T-cell (primary cell): ENCODE results near the gene PCK2. TPM values are rescaled to one million over a fixed set of nuclear protein-coding genes. Genes with fewer than 3 reads are reported as not detected.
A peak's percentile ranks its signal among the peaks of the same experiment; 100 is the strongest.

ENCODE experiments used
- ATAC-seq, 4 experiments: fragments of 200-7000 bp in 3 of 4; fragments of 150-1000 bp in 1 of 4; cut with Tn5 transposase; replicated peaks in 1 of 4; 1 replicate in 3 of 4; 2 replicates in 1 of 4; pipeline ENCODE4 v1.10.0; 2021; ENCODE audit warnings: moderate library complexity in 3 of 4, mild to moderate bottlenecking in 2 of 4, moderate number of reproducible peaks in 1 of 4
- CTCF ChIA-PET, 2 donors: fragments of 300-600 bp; sonication (Branson Sonifier 250); formaldehyde crosslinking; loops; one replicate each; lab custom pipeline; 2022; ENCODE audit warnings: antibody characterized with exemption in 2 of 2; lab: Charles Lee
- POLR2A ChIA-PET, 2 donors: fragments of 300-600 bp; sonication (Branson Sonifier 250); formaldehyde crosslinking; loops; one replicate each; lab custom pipeline; 2022; ENCODE audit warnings: antibody characterized with exemption in 2 of 2; lab: Charles Lee
- DNase-seq, 35 experiments: peaks; one replicate each; pipeline versions ENCODE4 v3.0.0 to v3.0.0-alpha.2; 2013 to 2023
- H3K27ac ChIP-seq: one replicate; pipeline ENCODE4 v1.5.1; 2013; ENCODE audit warnings: low read length
- H3K27me3 ChIP-seq, 2 experiments: replicated peaks in 1 of 2; 1 replicate in 1 of 2; 2 replicates in 1 of 2; pipeline versions ENCODE4 v1.6.1 to v1.7.0; 2013; ENCODE audit warnings: low read length in 1 of 2, mixed read lengths in 1 of 2; ENCODE audit not compliant: control insufficient read depth in 2 of 2, insufficient read depth in 2 of 2; ENCODE audit errors: extremely low read depth in 1 of 2
- H3K36me3 ChIP-seq, 2 donors: 1 replicate in 1 of 2; 2 replicates in 1 of 2; pipeline versions ENCODE4 v1.6.1 to v1.7.0; 2013; ENCODE audit warnings: low read length in 1 of 2; ENCODE audit not compliant: control insufficient read depth in 2 of 2, insufficient read depth in 1 of 2; ENCODE audit errors: extremely low read depth in 1 of 2
- H3K4me1 ChIP-seq, 2 experiments: 1 replicate in 1 of 2; 2 replicates in 1 of 2; pipeline versions ENCODE4 v1.6.1 to v1.7.0; 2013; ENCODE audit warnings: low read length in 2 of 2, mixed read lengths in 1 of 2; ENCODE audit not compliant: insufficient read depth in 2 of 2, control insufficient read depth in 1 of 2; ENCODE audit errors: extremely low read depth in 1 of 2
- H3K4me3 ChIP-seq, 2 donors: 1 replicate in 1 of 2; 2 replicates in 1 of 2; pipeline versions ENCODE4 v1.5.1 to v1.7.0; 2013; ENCODE audit warnings: mild to moderate bottlenecking in 2 of 2, low read length in 1 of 2, moderate library complexity in 1 of 2; ENCODE audit not compliant: control insufficient read depth in 1 of 2; ENCODE audit errors: extremely low read depth in 1 of 2
- H3K9me3 ChIP-seq: 2 replicates; pipeline ENCODE4 v1.7.0; 2013
- H3K27ac Mint-ChIP-seq, 2 donors: one replicate each; pipeline ENCODE4 v1.8.0; 2020 to 2021; ENCODE audit warnings: mild to moderate bottlenecking in 2 of 2, mixed read lengths in 2 of 2
- H3K27me3 Mint-ChIP-seq, 2 donors: one replicate each; pipeline ENCODE4 v1.8.0; 2021 to 2022; ENCODE audit warnings: mixed read lengths in 2 of 2
- H3K36me3 Mint-ChIP-seq: one replicate; pipeline ENCODE4 v1.8.0; 2021; ENCODE audit warnings: mixed read lengths
- H3K4me1 Mint-ChIP-seq, 3 donors: one replicate each; pipeline ENCODE4 v1.8.0; 2020 to 2022; ENCODE audit warnings: mixed read lengths in 3 of 3, mild to moderate bottlenecking in 1 of 3
- H3K4me3 Mint-ChIP-seq, 3 donors: one replicate each; pipeline ENCODE4 v1.8.0; 2020 to 2022; ENCODE audit warnings: mild to moderate bottlenecking in 3 of 3, mixed read lengths in 3 of 3, moderate library complexity in 3 of 3
- H3K9me3 Mint-ChIP-seq, 3 donors: one replicate each; pipeline ENCODE4 v1.8.0; 2020 to 2022; ENCODE audit warnings: mixed read lengths in 3 of 3
- WGBS: methylation state at CpG from one replicate; pipeline ENCODE4 v1.1.5; 2013; ENCODE audit warnings: missing lambda C conversion rate; ENCODE audit not compliant: insufficient coverage; 5-methylcytosine and 5-hydroxymethylcytosine counted together
- total RNA-seq, 35 experiments: library from RNA in 6 of 35; stranded (reverse) in 6 of 35; fragments of 120-200 nt in 1 of 35; gene quantifications; one replicate each; pipeline versions ENCODE4 v1.2.1 to v1.2.4 and lab custom pipeline; 2013 to 2026

The PCK2 gene
- total RNA-seq, 5 donors from 2014 or later (not counting 1 experiment from before 2014, with no cell fraction given): 11.8 to 35.5 (median 29.4) TPM

- POLR2A ChIA-PET: no interaction called here
- Mint-ChIP-seq H3K4me3 (peak overlapping the region; percentile 74 to 81 (median 80)), H3K9me3 (no peaks in the 10 kb centered on the region), H3K27ac (peak overlapping the region in 1 of 2 donors; percentile 20), H3K36me3 (no peaks in the 10 kb centered on the region), H3K4me1 (peaks cover 10 to 20% (median 16%) of the 10 kb centered on the region in 3 donors), H3K27me3 (peaks cover 11 to 23% of the 10 kb centered on the region in 2 donors)
- Histone ChIP-seq H3K9me3 (no peaks in the 10 kb centered on the region), H3K4me1 (peaks cover 2 to 23% of the 10 kb centered on the region in 2 experiments), H3K27ac (no peak overlapping the region), H3K36me3 (no peaks in the 10 kb centered on the region), H3K4me3 (peak overlapping the region; percentile 52 to 69), H3K27me3 (peaks cover 0 to 42% of the 10 kb centered on the region in 2 experiments)
- peak in 1 of 4 experiments; percentile 14 for ATAC-seq
- CTCF ChIA-PET: no interaction called here
- WGBS: 49% methylated on average over 15 of the region's 20 CpGs
- peak in 5 of 35 experiments; percentile 3 to 46 (median 15) for DNase-seq
Observed at GRCh38 chr14:24052656-24053547, 41.2 kb upstream of the PCK2 start.

- no peaks in the 10 kb centered on the region for H3K36me3 Mint-ChIP-seq
- ChIA-PET POLR2A (no interaction called here), CTCF (interaction anchor here in 1 of 2 donors (0.8 to 1.1 kb wide), 2 partner anchors 36 to 279 kb away, joined by 3 to 4 read pairs; no protein-coding TSS in a partner anchor)
- H3K4me3 Mint-ChIP-seq: peak overlapping the region in 2 of 3 donors; percentile 80 to 81
- H3K9me3 ChIP-seq: no peaks in the 10 kb centered on the region
- H3K27ac ChIP-seq: no peak overlapping the region
- 62% methylated on average over 3 of the region's 10 CpGs for WGBS
- H3K27me3 ChIP-seq: peaks cover 0 to 42% of the 10 kb centered on the region in 2 experiments
- no peaks in the 10 kb centered on the region for H3K9me3 Mint-ChIP-seq
- DNase-seq (no peak), ATAC-seq (no peak)
- peak overlapping the region in 1 of 2 donors; percentile 20 for H3K27ac Mint-ChIP-seq
- peaks cover 10 to 20% (median 16%) of the 10 kb centered on the region in 3 donors for H3K4me1 Mint-ChIP-seq
- H3K36me3 ChIP-seq: no peaks in the 10 kb centered on the region
- no peak overlapping the region for H3K4me3 ChIP-seq
- peaks cover 2 to 23% of the 10 kb centered on the region in 2 experiments for H3K4me1 ChIP-seq
- H3K27me3 Mint-ChIP-seq: peaks cover 11 to 23% of the 10 kb centered on the region in 2 donors
Observed at GRCh38 chr14:24053548-24054323, 40.4 kb upstream of the PCK2 start.

- Mint-ChIP-seq H3K9me3 (no peaks in the 10 kb centered on the region), H3K4me1 (peaks cover 10 to 18% (median 16%) of the 10 kb centered on the region in 3 donors), H3K27me3 (peaks cover 11 to 23% of the 10 kb centered on the region in 2 donors), H3K36me3 (no peaks in the 10 kb centered on the region), H3K27ac (no peak overlapping the region), H3K4me3 (no peak overlapping the region)
- H3K4me1 ChIP-seq: peaks cover 2 to 23% of the 10 kb centered on the region in 2 experiments
- WGBS: 80% methylated on average over 5 of the region's 6 CpGs
- ATAC-seq (no peak), DNase-seq (no peak)
- H3K36me3 ChIP-seq: no peaks in the 10 kb centered on the region
- H3K27me3 ChIP-seq: peaks cover 0 to 42% of the 10 kb centered on the region in 2 experiments
- H3K9me3 ChIP-seq: no peaks in the 10 kb centered on the region
- no peak overlapping the region for H3K27ac ChIP-seq
- ChIA-PET POLR2A (no interaction called here), CTCF (interaction anchor here in 1 of 2 donors (0.8 to 1.1 kb wide), 2 partner anchors 36 to 279 kb away, joined by 3 to 4 read pairs; no protein-coding TSS in a partner anchor)
- H3K4me3 ChIP-seq: no peak overlapping the region
Observed at GRCh38 chr14:24054324-24054641, 39.8 kb upstream of the PCK2 start.

DNA sequence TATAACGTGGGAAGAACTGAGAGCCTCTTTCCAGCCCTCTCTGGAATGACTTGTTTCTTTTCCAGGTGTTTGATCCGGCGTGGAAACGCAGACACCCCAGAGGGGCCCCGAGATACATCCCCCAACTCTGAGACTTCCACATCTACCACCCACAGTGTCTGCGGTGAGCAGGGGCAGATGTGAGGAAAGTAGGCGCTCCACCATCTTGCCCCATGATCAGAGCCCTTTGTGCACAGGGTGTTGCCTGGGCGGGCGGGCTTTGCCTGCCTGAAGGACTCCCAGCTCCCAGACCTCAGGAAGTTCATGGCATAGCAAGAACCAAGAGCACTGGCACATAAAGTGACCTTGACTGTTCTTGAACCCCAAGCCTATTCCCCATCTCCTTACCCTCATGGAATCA is 39.5 kb upstream of the PCK2 start:
- ChIA-PET CTCF (interaction anchor here in 1 of 2 donors (1.1 kb wide), 1 partner anchor 35 kb away, joined by 4 read pairs; no protein-coding TSS in a partner anchor), POLR2A (no interaction called here)
- Mint-ChIP-seq H3K27ac (no peak overlapping the region), H3K4me3 (no peak overlapping the region), H3K36me3 (no peaks in the 10 kb centered on the region), H3K27me3 (peaks cover 11 to 23% of the 10 kb centered on the region in 2 donors), H3K9me3 (no peaks in the 10 kb centered on the region), H3K4me1 (peaks cover 10 to 18% (median 16%) of the 10 kb centered on the region in 3 donors)
- Histone ChIP-seq H3K27ac (no peak overlapping the region), H3K36me3 (no peaks in the 10 kb centered on the region), H3K27me3 (peaks cover 0 to 42% of the 10 kb centered on the region in 2 experiments), H3K9me3 (no peaks in the 10 kb centered on the region), H3K4me1 (peaks cover 2 to 23% of the 10 kb centered on the region in 2 experiments), H3K4me3 (no peak overlapping the region)
- DNase-seq (no peak), ATAC-seq (no peak)
- 100% methylated on average over 5 of the region's 9 CpGs for whole genome bisulfite sequencing

DNA sequence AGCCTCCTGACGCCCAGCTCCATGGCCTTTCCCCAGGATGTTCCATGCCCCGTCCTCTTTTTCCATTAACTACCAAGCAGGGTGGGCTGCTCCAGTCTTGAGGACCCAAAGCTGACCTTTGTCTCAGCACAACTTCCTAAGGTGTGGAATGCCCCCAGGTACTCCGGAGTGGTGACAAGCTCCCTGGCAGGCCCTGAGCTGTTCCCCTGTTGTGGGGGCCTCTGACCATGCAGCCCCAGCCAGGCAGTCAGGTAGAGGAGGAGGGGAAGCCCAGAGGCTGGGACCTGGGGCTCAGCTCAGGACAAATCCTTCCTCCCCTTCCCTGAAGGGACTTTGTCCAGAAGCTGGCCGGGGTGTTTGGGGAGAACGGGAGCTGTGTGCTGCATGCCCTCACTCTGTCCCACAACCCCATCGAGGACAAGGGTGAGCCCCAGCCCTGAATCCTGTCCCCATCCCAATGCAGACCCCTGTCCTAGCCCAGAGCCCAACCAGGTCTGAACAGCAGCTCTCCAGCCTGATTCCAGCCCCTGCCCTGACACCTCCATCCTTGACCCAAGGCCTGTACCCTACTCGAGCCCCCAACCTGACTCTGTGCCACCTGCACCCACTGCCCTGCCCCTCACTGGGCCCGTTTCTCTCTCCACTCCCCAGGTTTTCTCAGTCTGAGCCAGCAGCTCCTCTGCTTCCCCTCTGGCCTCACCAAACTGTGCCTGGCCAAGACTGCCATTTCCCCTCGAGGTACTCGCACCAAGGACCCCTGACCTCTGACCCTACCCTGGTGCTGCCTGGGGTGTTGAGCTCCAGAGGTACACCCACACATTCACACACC is 37.9 kb upstream of the PCK2 start:
- ATAC-seq (no peak), DNase-seq (no peak)
- CTCF ChIA-PET: interaction anchor here (0.5 to 1.2 kb wide), 3 partner anchors 13 to 761 kb away, joined by 3 to 4 read pairs (median 4); no protein-coding TSS in a partner anchor
- H3K27me3 Mint-ChIP-seq: peaks cover 11 to 19% of the 10 kb centered on the region in 2 donors
- H3K27ac Mint-ChIP-seq: no peak overlapping the region
- POLR2A ChIA-PET: no interaction called here
- 77% methylated on average over 8 of the region's 10 CpGs for WGBS
- peaks cover 10 to 15% (median 14%) of the 10 kb centered on the region in 3 donors for H3K4me1 Mint-ChIP-seq
- peaks cover 2 to 21% of the 10 kb centered on the region in 2 experiments for H3K4me1 ChIP-seq
- no peaks in the 10 kb centered on the region for H3K9me3 ChIP-seq
- H3K4me3 ChIP-seq: no peak overlapping the region
- no peak overlapping the region for H3K27ac ChIP-seq
- H3K36me3 Mint-ChIP-seq: no peaks in the 10 kb centered on the region
- H3K27me3 ChIP-seq: peaks cover 0 to 37% of the 10 kb centered on the region in 2 experiments
- H3K4me3 Mint-ChIP-seq: no peak overlapping the region
- no peaks in the 10 kb centered on the region for H3K9me3 Mint-ChIP-seq
- no peaks in the 10 kb centered on the region for H3K36me3 ChIP-seq
